Measurements from ENCODE around the gene DOCK2. TPM values are rescaled to one million over a fixed set of nuclear protein-coding genes. Genes with fewer than 3 reads are reported as not detected.

DOCK2 gene
- total RNA-seq, 6 donors from 2014 or later = 46.7 to 150 (median 73.8) TPM

DNA sequence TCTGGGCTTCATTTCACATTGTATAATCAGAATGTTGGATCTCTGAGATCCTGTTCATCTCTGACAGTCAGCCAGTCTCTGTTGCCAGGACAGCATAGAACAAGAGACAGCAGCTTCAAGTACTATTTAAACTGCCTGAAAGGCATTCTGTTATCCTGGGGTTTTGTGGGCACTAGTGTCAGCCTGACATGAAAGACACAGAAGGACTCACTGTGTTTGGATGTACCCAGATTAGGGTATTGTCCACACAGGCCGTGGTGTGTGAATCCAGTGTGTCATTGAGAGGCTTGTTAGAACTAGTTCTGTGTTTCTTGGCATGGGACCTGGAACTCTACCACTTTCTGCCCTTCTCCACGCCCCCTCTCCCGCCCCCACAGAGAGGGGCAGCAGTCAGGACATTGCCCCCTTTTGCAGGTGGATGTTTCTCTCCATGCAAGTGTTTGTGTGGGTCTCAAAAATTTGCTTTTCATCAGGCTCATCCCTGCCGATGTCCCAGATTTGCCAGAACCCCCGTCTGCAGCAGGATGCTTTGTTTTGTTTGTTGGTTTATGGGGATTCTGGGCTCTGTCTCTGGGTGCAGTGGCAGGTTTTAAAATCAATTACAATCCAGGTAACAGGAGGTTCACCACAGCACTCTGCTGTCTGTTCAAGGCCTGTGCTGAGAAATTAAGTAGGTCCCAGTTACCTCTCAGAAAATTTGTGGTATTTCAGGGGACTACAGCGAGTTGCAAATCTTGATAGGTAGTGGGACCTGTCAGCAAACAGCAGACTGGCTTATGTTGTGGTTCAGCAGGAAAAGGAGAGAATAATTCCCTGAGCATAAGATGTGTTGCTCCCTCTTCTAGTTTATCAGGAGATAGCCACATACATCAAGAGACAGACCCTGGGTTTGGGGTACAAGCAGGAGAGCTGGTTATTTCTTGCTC is 144.6 kb downstream of the DOCK2 start:
- no peak for DNase-seq
- H3K27ac ChIP-seq = no peak overlapping the region
- WGBS, 2 donors = 76 to 82% methylated on average over 6 of the region's 6 CpGs

DNA sequence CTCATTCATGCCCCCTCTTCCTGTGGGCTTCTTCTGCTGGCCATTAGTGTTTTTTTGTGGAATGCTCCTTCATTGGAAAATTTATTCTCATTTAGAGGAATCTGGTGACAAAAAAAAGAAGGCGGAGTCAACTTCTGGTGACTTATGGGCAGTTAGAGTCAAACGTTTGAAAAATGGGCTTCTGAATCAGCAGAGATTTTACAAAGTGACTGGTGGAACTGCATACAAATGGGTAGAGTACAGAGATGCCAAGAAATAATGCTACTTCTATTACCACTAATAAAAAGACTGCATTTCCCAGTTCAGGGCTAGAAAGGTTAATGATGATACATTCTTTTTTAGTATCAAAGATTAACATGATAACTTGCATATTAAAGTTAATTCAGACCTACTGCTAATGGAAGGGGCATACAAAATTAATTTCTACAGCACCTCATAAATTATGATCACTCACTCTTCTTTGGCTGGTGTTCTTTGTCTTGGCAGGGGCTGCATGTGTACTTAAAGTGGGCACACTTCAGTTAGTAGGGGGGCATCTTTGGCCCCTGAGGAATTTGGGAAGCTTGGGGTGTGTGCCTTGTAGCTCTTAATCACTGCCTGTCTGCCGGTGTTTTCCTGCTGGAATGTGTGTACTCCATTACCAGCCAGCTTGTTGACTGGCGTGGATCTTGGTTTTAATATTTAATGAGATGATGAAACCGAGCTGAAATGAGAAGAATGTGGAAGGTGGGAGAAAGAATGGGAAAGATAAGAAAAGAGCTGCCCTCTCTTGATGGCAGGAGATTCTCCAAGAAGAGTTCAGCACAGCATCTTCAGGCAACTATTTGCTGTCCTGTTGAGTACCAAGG is 148.9 kb downstream of the DOCK2 start:
- WGBS, 2 donors = 57 to 63% methylated on average over 5 of the region's 5 CpGs
- no peak for ATAC-seq (ENCODE audit: low FRiP score in 2 of 2)
- Histone ChIP-seq H3K9me3 (no peaks in the 10 kb centered on the region), H3K4me1 (no peaks in the 10 kb centered on the region), H3K36me3 (no peaks in the 10 kb centered on the region), H3K27me3 (no peaks in the 10 kb centered on the region), H3K4me3 (no peak overlapping the region), H3K27ac (no peak overlapping the region)
- DNase-seq = no peak
- TF ChIP-seq POLR2AphosphoS5 (IDR thresholded peaks at IDR 0.05) (no peak), POLR2A (IDR thresholded peaks at IDR 0.05) (no peak), EP300 (IDR thresholded peaks at IDR 0.05) (no peak)
- TF ChIP-seq, protein P1, sequence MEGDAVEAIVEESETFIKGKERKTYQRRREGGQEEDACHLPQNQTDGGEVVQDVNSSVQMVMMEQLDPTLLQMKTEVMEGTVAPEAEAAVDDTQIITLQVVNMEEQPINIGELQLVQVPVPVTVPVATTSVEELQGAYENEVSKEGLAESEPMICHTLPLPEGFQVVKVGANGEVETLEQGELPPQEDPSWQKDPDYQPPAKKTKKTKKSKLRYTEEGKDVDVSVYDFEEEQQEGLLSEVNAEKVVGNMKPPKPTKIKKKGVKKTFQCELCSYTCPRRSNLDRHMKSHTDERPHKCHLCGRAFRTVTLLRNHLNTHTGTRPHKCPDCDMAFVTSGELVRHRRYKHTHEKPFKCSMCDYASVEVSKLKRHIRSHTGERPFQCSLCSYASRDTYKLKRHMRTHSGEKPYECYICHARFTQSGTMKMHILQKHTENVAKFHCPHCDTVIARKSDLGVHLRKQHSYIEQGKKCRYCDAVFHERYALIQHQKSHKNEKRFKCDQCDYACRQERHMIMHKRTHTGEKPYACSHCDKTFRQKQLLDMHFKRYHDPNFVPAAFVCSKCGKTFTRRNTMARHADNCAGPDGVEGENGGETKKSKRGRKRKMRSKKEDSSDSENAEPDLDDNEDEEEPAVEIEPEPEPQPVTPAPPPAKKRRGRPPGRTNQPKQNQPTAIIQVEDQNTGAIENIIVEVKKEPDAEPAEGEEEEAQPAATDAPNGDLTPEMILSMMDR (IDR thresholded peaks at IDR 0.05) = no peak

More for the DNA sequence above, 144.6 kb downstream of the DOCK2 start:
- TF ChIP-seq, protein P1 (IDR thresholded peaks at IDR 0.05) = no peak
- TF ChIP-seq POLR2AphosphoS5 (IDR thresholded peaks at IDR 0.05) (no peak), POLR2A (IDR thresholded peaks at IDR 0.05) (no peak), EP300 (IDR thresholded peaks at IDR 0.05) (no peak)
- H3K9me3 ChIP-seq = no peaks in the 10 kb centered on the region
- H3K4me1 ChIP-seq = no peaks in the 10 kb centered on the region
- no peak for ATAC-seq (ENCODE audit: low FRiP score in 2 of 2)
- no peaks in the 10 kb centered on the region for H3K27me3 ChIP-seq
- no peaks in the 10 kb centered on the region for H3K36me3 ChIP-seq
- no peak overlapping the region for H3K4me3 ChIP-seq

DNA sequence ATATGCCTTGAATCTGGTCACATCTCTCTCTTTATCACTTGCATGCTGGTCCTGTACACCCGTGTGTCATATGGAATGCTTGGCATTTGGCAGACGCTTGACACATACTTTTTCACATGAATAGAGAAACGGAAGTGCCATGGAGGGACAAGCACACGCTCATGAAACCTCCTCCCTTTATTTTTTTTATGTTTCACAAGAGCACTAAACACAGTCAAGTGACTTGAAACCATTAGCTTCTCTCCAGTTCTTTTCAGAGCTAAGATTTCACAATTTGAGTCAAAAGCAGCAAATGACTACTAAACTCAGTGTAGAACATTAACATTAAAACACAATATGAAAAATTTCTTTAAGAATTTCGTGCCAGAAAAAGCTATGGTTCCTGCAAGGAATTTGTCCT is 151.1 kb downstream of the DOCK2 start:
- no peaks in the 10 kb centered on the region for H3K9me3 ChIP-seq
- no peaks in the 10 kb centered on the region for H3K4me1 ChIP-seq
- H3K27me3 ChIP-seq = no peaks in the 10 kb centered on the region
- no peaks in the 10 kb centered on the region for H3K36me3 ChIP-seq
- no peak overlapping the region for H3K27ac ChIP-seq
- TF ChIP-seq, protein P1 (IDR thresholded peaks at IDR 0.05) = no peak
- TF ChIP-seq POLR2AphosphoS5 (IDR thresholded peaks at IDR 0.05) (no peak), EP300 (IDR thresholded peaks at IDR 0.05) (no peak), POLR2A (IDR thresholded peaks at IDR 0.05) (no peak)
- WGBS, 2 donors = 39 to 46% methylated on average over 5 of the region's 5 CpGs
- DNase-seq (no peak), ATAC-seq (ENCODE audit: low FRiP score in 2 of 2) (no peak)
- H3K4me3 ChIP-seq = no peak overlapping the region

DNA sequence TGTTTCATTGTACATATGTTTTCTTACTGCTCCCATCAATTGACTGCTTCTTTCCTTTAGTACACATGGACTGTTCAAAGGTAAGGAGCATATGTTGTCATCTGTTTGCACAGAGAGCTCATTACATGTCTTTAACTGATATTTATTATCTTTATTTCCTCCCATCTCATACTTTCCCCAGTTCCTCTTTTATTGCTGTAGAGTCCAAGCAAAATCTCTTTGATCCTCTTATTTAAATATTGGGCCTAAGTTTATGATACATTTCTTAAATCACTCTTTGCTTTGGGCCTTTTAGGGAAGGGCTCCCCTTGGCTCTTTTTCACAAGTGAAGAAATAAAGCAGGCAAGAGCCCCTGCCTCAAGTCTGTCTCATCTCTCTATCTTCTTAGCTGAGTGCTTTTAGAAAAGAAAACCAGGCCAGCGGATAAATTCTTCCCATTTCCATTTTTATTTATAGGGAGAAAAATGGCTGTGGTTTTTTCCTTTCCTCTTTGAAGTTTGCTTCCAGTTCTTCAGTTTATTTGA is 152.4 kb downstream of the DOCK2 start:
- no peak for DNase-seq
- Histone ChIP-seq H3K9me3 (no peaks in the 10 kb centered on the region), H3K27me3 (no peaks in the 10 kb centered on the region), H3K36me3 (no peaks in the 10 kb centered on the region), H3K27ac (no peak overlapping the region), H3K4me1 (no peaks in the 10 kb centered on the region), H3K4me3 (no peak overlapping the region)
- TF ChIP-seq, protein P1 (IDR thresholded peaks at IDR 0.05) = no peak
- TF ChIP-seq POLR2AphosphoS5 (IDR thresholded peaks at IDR 0.05) = no peak
- no peak for TF ChIP-seq POLR2A (IDR thresholded peaks at IDR 0.05)
- TF ChIP-seq EP300 (IDR thresholded peaks at IDR 0.05) = no peak
- no peak for ATAC-seq (ENCODE audit: low FRiP score in 2 of 2)
- WGBS, 2 donors = 85 to 86% methylated on average over 1 of the region's 1 CpG

Data from upper lobe of left lung (tissue), 6 donors.